Kidney epithelial cell (primary cell): Measurements from ENCODE around the gene ZNF101. TPM values are rescaled to one million over a fixed set of nuclear protein-coding genes. Genes with fewer than 3 reads are reported as not detected.

ENCODE experiments used
- DNase-seq: peaks from one replicate; pipeline ENCODE4 v3.0.0-alpha.2; 2010; ENCODE audit warnings: low read depth
- H3K27me3 ChIP-seq: 2 replicates; pipeline ENCODE4 v1.6.0; 2011; ENCODE audit warnings: low read length; ENCODE audit not compliant: control insufficient read depth, insufficient read depth
- H3K36me3 ChIP-seq: 2 replicates; pipeline ENCODE4 v1.5.1; 2011; ENCODE audit warnings: low read length; ENCODE audit not compliant: control insufficient read depth, insufficient read depth
- H3K4me3 ChIP-seq: 2 replicates; pipeline ENCODE4 v1.5.1; 2011; ENCODE audit warnings: low read depth, mild to moderate bottlenecking, control low read depth, low read length
- total RNA-seq: library from RNA; depleted of rRNA; stranded (reverse); fragments of >200 nt; gene quantifications from 2 replicates; pipeline ENCODE4 v1.2.3, GENCODE V29; 2015
- TF ChIP-seq, protein P1 (sequence below): IDR thresholded peaks from 2 replicates; pipeline ENCODE4 v1.5.1; 2011; ENCODE audit warnings: mild to moderate bottlenecking, moderate library complexity, low read length, control low read depth, inconsistent platforms; ENCODE audit not compliant: insufficient read depth, poor library complexity, severe bottlenecking

Gene ZNF101
- total RNA-seq, 1 donor from 2014 or later, result 5.3 TPM

DNA sequence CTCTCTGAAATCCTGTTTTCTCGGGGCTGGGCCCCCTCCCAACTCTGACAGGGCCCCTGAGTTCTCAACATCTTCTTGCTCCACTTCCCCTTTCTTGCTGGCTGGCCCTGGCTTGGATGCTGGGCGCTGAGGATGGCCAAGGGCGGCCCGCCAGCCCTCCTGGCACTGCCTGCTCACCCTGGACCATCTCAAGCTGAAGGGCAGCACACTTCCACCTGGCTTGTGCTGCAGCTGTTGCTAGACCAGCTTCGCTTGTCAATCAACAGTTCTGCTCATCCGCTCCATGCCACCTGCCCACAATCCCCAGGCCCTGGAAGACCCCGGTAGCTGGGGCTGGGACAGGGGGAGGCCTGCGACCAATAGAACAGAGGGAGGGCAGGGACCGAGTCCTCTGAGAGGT is 18.3 kb upstream of the ZNF101 start:
- no peak for DNase-seq
- H3K36me3 ChIP-seq, result peaks cover 6% of the 10 kb centered on the region
- TF ChIP-seq, protein P1, sequence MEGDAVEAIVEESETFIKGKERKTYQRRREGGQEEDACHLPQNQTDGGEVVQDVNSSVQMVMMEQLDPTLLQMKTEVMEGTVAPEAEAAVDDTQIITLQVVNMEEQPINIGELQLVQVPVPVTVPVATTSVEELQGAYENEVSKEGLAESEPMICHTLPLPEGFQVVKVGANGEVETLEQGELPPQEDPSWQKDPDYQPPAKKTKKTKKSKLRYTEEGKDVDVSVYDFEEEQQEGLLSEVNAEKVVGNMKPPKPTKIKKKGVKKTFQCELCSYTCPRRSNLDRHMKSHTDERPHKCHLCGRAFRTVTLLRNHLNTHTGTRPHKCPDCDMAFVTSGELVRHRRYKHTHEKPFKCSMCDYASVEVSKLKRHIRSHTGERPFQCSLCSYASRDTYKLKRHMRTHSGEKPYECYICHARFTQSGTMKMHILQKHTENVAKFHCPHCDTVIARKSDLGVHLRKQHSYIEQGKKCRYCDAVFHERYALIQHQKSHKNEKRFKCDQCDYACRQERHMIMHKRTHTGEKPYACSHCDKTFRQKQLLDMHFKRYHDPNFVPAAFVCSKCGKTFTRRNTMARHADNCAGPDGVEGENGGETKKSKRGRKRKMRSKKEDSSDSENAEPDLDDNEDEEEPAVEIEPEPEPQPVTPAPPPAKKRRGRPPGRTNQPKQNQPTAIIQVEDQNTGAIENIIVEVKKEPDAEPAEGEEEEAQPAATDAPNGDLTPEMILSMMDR, result no peak

DNA sequence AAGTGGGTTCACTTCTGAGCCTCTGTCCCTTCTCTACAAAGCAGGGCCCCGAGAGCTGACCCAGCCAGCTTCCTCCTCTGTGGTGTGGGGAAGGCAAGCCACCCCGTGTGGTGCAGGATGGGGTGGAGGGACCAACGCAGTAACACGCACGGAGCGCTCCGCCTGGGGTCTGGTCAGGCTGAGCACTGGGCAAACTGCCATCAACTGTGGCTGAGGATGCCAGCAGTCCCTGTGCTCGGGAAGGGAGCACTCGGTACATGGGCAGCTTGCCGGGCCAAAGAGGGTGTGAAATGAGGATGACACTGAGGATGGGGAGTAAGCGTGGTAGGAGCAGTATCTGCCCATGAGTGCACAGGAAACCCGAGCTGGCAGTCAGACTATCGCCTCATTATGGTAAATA is 17.6 kb upstream of the ZNF101 start:
- Histone ChIP-seq H3K4me3 (no peak overlapping the region), H3K27me3 (no peaks in the 10 kb centered on the region), H3K36me3 (peaks cover 5% of the 10 kb centered on the region)
- TF ChIP-seq, protein P1, result no peak
- no peak for DNase-seq

More for the DNA sequence above, 18.3 kb upstream of the ZNF101 start:
- Histone ChIP-seq H3K4me3 (no peak overlapping the region), H3K27me3 (no peaks in the 10 kb centered on the region)

DNA sequence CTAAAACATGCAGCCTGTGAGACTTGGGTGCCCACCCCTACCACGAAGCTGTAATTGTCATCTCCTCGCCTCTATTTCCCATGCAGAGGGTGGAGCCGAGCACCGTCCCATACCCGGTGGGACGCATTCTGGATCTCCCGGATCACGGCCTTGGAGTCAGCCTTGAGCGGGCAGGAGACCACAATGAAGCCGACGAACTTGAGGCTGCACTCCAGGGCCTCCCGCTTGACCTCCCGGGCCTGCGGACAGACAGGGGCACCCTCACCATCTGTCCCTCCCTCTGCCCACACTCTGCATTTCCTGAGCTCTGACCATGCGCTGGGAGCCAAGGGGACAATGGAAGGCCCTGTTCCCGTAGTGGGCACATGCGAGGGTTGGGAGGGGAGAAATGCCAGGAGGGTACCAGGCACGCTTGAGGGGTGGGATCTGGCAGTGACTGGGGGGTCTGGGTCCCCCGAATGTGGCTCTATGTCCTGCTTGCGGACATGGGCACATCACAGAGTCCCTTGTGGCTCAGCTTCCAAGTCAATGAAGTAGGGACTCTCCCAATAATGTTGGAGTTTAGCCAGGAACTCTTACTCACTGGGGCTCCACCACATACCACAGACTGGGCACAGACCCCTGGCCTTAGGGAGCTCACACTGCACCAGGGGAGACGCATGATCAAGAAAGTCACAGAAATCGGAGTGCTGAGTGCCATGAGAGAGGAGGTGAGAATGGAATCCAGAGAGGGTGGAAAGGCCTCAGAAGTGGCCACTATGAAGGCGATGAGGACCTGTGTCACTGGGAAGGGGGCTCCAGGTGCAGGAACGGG is 15.9 kb upstream of the ZNF101 start:
- H3K36me3 ChIP-seq, result peaks cover 5% of the 10 kb centered on the region
- H3K27me3 ChIP-seq, result no peaks in the 10 kb centered on the region
- DNase-seq, result no peak
- TF ChIP-seq, protein P1, result no peak
- H3K4me3 ChIP-seq, result no peak overlapping the region

DNA sequence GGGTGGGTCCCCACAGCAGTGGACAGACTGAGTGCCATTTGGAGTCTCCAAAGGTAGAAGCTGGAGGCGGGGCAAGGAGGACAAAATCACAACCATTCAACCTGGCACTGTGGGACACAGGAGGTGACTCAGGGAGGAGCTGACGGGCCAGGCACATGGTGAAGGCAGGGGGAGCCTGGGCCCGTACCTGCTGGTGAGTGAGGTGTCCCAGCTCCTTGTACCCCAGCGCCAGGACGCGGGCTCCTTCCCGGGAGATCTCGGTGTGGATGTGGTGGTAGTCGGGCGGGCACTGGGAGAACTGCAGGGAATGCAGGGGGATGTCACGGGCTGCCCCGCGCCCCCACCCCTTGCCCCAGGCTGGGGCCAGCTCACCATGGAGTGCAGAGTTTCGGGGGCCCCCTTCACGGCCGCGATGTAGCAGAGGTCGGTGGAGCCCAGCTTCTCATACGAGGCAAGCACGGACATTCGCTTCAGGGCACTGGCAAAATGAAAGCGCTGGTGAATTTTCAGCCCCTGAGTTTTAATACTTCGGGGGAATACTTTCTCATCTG is 15.0 kb upstream of the ZNF101 start:
- Histone ChIP-seq H3K27me3 (no peaks in the 10 kb centered on the region), H3K4me3 (no peak overlapping the region), H3K36me3 (peaks cover 5% of the 10 kb centered on the region)
- TF ChIP-seq, protein P1, result no peak
- DNase-seq, result no peak

DNA sequence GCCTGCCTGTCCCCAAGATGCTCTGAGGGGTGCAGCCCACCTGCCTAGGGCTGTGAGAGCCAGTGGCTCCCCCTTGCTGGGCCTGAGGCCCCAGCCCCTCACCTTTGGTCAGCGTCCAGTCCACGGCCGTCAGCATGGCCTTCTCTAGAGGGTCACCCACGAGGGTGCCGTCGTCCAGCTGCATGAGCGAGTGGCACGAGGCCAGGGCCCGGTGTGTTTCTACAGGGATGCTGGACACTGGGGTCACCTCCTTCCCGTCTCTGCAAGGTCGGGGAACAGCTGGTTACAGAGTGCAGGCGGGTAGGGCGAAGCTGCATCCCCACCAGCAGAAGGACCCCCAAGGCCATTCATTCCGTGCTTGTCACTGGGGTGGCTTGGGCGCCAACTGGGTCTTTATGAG is 14.2 kb upstream of the ZNF101 start:
- H3K4me3 ChIP-seq, result no peak overlapping the region
- peaks cover 3% of the 10 kb centered on the region for H3K36me3 ChIP-seq
- H3K27me3 ChIP-seq, result no peaks in the 10 kb centered on the region
- DNase-seq, result no peak
- TF ChIP-seq, protein P1, result no peak
